Epithelial cell of esophagus (primary cell): ENCODE measurements around the gene ZNF595.
"Not testable (repeated sequence)": the region's sequence is repeated elsewhere in the genome, so short reads cannot be mapped to it uniquely, and the experiment has no call there.

Experiments
- DNase-seq: peaks from one replicate; pipeline ENCODE4 v3.0.0; 2010; ENCODE audit warnings: low read depth
- H3K4me3 ChIP-seq: 2 replicates; pipeline ENCODE4 v1.5.1; 2011; ENCODE audit warnings: mild to moderate bottlenecking, low read length, control low read depth
- TF ChIP-seq, protein P1 (sequence below): IDR thresholded peaks from 2 replicates; pipeline ENCODE4 v1.5.1; 2011; ENCODE audit warnings: low read depth, mild to moderate bottlenecking, low read length, control low read depth, inconsistent platforms; ENCODE audit not compliant: insufficient read depth; ENCODE audit errors: missing control alignments

The ZNF595 gene

DNA sequence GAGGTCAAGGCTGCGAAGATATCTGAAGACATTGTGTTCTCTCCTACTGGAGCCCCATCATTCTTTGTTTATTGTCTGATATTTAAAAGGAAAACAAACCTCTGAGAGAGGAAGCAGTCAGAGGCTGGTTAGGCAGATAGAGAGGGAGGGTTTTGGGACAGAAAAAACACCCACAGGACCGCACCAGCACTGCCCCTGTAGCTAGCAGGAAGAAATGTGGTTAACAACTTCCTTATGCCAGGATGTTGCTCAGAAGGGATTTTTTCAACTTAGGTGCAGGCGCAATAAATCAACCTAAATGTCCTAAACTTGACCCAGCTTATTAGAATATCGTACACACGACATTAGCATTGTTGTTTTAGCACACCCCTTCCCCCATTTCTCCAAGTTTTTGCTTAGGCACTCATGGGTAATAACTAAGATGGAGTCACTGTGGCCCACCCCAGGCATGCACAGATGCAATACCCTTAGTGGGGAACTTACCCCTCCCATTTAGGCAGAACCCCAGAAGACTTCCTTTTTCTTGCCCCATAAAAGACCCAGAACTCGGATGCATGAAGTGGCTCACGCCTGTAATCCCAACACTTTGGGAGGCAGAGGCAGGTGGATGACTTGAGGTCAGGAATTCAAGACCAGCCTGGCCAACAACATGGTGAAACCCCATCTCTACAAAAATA is 68.4 kb downstream of the ZNF595 start:
- TF ChIP-seq, protein P1, sequence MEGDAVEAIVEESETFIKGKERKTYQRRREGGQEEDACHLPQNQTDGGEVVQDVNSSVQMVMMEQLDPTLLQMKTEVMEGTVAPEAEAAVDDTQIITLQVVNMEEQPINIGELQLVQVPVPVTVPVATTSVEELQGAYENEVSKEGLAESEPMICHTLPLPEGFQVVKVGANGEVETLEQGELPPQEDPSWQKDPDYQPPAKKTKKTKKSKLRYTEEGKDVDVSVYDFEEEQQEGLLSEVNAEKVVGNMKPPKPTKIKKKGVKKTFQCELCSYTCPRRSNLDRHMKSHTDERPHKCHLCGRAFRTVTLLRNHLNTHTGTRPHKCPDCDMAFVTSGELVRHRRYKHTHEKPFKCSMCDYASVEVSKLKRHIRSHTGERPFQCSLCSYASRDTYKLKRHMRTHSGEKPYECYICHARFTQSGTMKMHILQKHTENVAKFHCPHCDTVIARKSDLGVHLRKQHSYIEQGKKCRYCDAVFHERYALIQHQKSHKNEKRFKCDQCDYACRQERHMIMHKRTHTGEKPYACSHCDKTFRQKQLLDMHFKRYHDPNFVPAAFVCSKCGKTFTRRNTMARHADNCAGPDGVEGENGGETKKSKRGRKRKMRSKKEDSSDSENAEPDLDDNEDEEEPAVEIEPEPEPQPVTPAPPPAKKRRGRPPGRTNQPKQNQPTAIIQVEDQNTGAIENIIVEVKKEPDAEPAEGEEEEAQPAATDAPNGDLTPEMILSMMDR, result no peak
- no peak for DNase-seq
- H3K4me3 ChIP-seq, result no peak overlapping the region

DNA sequence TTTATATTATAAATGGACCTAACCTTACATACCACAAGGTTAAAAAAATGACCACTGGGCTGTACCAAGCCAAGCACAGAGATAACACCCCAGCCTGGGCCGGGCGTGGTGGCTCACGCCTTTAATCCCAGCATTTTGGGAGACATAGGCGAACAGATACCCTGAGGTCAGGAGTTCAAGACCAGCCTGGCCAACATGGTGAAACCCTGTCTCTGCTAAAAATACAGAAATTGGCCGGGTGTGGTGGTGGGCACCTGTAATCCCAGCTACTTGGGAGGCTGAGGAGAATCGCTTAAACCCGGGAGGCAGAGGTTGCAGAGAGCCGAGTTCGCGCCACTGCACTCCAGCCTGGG is 70.8 kb downstream of the ZNF595 start:
- not testable (repeated sequence) for DNase-seq
- H3K4me3 ChIP-seq, result peak overlapping the region; percentile 90

DNA sequence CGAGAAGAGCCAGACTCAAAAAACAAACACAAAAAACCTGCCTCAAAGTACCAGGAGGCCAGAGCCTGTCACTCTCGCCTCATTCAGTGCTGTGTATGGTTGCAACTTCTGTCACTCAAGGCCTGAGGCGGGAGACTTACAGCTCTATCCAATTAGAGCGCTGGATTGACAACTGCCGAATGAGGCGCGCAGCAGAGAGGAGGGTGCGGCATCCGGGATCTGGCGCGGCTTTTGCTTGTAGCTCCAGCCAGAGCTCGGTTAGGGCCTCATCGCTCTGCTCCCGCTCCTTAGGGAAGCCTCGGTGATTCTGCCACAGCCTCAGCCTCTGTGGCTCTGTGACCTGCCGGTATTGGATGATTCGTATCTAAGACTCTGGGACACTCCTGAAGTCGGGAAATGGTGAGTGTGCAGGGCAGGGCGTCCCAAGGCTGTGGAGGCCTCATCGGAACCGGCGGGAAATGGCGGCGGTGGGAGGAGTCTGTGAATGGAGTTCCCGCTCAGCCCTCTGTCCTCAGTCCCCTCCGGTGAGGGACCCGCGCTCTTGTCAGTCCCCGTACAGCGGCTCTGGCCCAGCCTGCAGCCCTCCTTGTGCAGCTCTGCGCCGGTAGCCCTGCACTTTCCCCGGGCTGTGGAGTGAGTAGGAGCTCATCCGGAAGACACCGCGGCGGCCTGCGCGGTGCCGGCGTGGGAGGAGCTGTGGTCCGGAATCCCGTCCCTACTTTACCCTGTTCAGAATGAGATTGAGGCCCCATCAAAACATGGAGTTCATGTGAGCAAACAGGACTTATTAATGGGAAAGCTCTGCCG is 71.4 kb downstream of the ZNF595 start, which contains the start of gene ZNF718:
Gene ZNF718, plus strand, starts transcription at position 227 of the 807 bp plus-strand sequence. Its CDS starts 170 bp downstream, at position 397.
- peak; percentile 98 for DNase-seq
- TF ChIP-seq, protein P1, result no peak
- H3K4me3 ChIP-seq, result peak within 1 kb of the TSS; percentile 90

DNA sequence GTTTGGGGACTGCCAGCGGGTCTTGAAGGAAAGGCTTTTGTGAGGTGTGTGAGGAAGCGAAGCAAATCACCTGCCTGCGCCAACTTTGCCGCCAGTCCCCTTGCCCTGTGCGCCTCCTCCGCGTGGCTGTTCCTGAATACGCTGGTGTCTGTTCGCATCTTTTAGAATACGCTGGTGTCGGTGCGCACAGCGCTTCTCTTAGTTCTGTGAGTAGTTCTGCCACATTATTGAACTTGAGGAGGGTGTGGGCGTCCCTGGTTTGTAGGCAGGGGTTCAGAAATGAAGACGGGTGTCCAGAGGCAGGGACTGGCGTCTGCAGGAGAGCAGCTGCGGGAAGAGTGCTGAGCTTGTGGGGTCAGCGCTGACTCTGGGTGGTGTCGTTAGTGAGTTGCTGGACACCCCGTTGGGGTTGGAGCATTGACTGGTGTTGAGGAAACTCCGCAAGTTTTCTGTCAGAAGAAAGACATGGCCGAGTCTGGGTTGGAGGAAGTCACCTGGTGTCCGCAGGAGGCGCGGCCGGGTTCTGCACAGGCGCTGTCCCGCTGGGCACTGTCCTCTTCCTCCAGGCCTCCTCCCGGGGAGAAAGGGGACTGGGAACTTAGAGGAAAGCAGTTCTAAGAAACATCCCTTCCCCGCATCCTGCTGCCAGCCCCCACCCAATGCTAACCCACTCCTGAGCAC is 72.1 kb downstream of the ZNF595 start:
- TF ChIP-seq, protein P1, result peak; percentile 1
- peak; percentile 73 for DNase-seq
- peak overlapping the region; percentile 90 for H3K4me3 ChIP-seq

DNA sequence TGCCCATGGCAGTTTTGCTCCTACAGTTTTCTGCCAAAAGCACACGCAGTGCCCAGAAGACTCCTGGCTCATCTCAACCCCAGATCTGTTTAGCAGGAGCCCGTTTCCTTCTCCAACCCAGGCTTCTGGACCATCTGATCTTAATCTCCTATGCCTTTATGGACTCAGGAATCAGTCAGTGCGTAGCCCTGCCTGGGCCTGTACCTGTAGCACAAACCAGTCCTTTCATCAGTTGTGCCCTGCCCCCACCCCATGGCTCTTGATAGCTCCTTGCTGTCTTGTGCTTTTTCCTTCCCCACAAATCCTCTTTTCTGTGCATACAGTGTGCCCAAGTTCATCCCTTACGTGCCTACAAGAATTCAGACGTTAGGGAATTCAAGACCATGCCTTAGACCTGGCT is 72.7 kb downstream of the ZNF595 start:
- H3K4me3 ChIP-seq, result peak overlapping the region; percentile 90
- peak; percentile 65 for DNase-seq
- TF ChIP-seq, protein P1, result no peak

DNA sequence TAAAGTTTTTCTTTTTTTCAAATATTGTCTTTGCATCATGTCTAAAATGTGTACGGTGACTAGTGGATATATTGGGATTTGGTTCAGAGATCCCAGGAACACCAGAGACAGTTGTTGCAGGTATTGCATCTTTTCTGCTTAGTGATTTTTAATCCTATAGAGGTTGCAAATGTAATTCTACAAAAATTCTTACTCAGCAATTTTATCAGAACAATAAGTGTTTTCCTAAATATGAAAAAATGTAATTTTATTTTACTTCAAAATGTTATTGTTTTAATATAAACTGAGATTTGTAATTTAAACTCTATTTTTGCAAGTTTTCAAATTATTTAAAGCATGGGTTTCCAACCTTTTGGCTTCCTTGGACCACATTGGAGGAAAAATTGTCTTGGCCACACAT is 79.4 kb downstream of the ZNF595 start:
- TF ChIP-seq, protein P1, result no peak
- no peak for DNase-seq

More for the DNA sequence above, 79.4 kb downstream of the ZNF595 start:
- H3K4me3 ChIP-seq, result no peak overlapping the region
